ENCODE measurements around the gene PDE11A. TPM values are rescaled to one million over a fixed set of nuclear protein-coding genes. Genes with fewer than 3 reads are reported as not detected.
A peak's percentile ranks its signal among the peaks of the same experiment; 100 is the strongest.

Gene PDE11A
- total and polyA plus RNA-seq, 2 experiments from 2014 or later = 1.7 to 3.6 TPM

GRCh38 chr2:177783835-177784744 is 288.5 kb downstream of the PDE11A start:
- H3K36me3 ChIP-seq = no peaks in the 10 kb centered on the region
- peak in 1 of 2 donors; percentile 92 for DNase-seq (ENCODE audit: low read depth in 1 of 2, low spot score in 1 of 2)
- H3K4me1 ChIP-seq (ENCODE audit: low read depth) = no peaks in the 10 kb centered on the region
- no peaks in the 10 kb centered on the region for H3K27me3 ChIP-seq
- TF ChIP-seq CTCF (IDR thresholded peaks at IDR 0.05; ENCODE audit: low read depth, low read length) = no peak
- no peak overlapping the region for H3K27ac ChIP-seq
- no peaks in the 10 kb centered on the region for H3K9me3 ChIP-seq (ENCODE audit: low read depth)
- no peak overlapping the region for H3K4me3 ChIP-seq

- no peak for TF ChIP-seq CTCF (IDR thresholded peaks at IDR 0.05; ENCODE audit: low read depth, low read length)
- Histone ChIP-seq H3K27ac (no peak overlapping the region), H3K4me1 (ENCODE audit: low read depth) (no peaks in the 10 kb centered on the region), H3K36me3 (no peaks in the 10 kb centered on the region), H3K9me3 (ENCODE audit: low read depth) (no peaks in the 10 kb centered on the region), H3K27me3 (no peaks in the 10 kb centered on the region), H3K4me3 (no peak overlapping the region)
- DNase-seq (ENCODE audit: low read depth in 1 of 2, low spot score in 1 of 2) = peak in 1 of 2 donors; percentile 1
These were observed 289.5 kb downstream of the PDE11A start for GRCh38 chr2:177783091-177783490.

- TF ChIP-seq CTCF (IDR thresholded peaks at IDR 0.05; ENCODE audit: low read depth, low read length) = no peak
- Histone ChIP-seq H3K4me3 (no peak overlapping the region), H3K27me3 (no peaks in the 10 kb centered on the region), H3K27ac (no peak overlapping the region), H3K9me3 (ENCODE audit: low read depth) (no peaks in the 10 kb centered on the region), H3K36me3 (no peaks in the 10 kb centered on the region), H3K4me1 (ENCODE audit: low read depth) (no peaks in the 10 kb centered on the region)
- no peak for DNase-seq (ENCODE audit: low read depth in 1 of 2, low spot score in 1 of 2)
These were observed 290.0 kb downstream of the PDE11A start for GRCh38 chr2:177782613-177783012.

GRCh38 chr2:177778472-177778871 is 294.1 kb downstream of the PDE11A start:
- no peak for TF ChIP-seq CTCF (IDR thresholded peaks at IDR 0.05; ENCODE audit: low read depth, low read length)
- Histone ChIP-seq H3K27ac (no peak overlapping the region), H3K27me3 (no peaks in the 10 kb centered on the region), H3K9me3 (ENCODE audit: low read depth) (no peaks in the 10 kb centered on the region), H3K4me3 (no peak overlapping the region), H3K4me1 (ENCODE audit: low read depth) (no peaks in the 10 kb centered on the region), H3K36me3 (no peaks in the 10 kb centered on the region)
- no peak for DNase-seq (ENCODE audit: low read depth in 1 of 2, low spot score in 1 of 2)

GRCh38 chr2:177772529-177772928 is 300.0 kb downstream of the PDE11A start:
- Histone ChIP-seq H3K4me1 (ENCODE audit: low read depth) (no peaks in the 10 kb centered on the region), H3K27ac (no peak overlapping the region), H3K4me3 (no peak overlapping the region), H3K9me3 (ENCODE audit: low read depth) (no peaks in the 10 kb centered on the region), H3K36me3 (no peaks in the 10 kb centered on the region), H3K27me3 (no peaks in the 10 kb centered on the region)
- peak; percentile 62 for TF ChIP-seq CTCF (IDR thresholded peaks at IDR 0.05; ENCODE audit: low read depth, low read length)
- peak; percentile 48 to 59 for DNase-seq (ENCODE audit: low read depth in 1 of 2, low spot score in 1 of 2)
